ENCODE measurements around the gene CASS4. TPM values are rescaled to one million over a fixed set of nuclear protein-coding genes. Genes with fewer than 3 reads are reported as not detected.

The CASS4 gene
- total and polyA plus RNA-seq, 9 of the 15 experiments (the other 6 are each of a cell fraction or from before 2014, with no cell fraction given), result 8.1 to 53.8 (median 26.7) TPM

GRCh38 chr20:56468316-56469076 lies 56.4 kb downstream of the CASS4 start, which contains the start of gene RTF2 (continued):
- no peak for TF ChIP-seq ZNF407 (IDR thresholded peaks at IDR 0.05; ENCODE audit: low read depth)
- no peak for TF ChIP-seq RBM39 (optimal IDR thresholded peaks at IDR 0.05; ENCODE audit: low read depth, low read length)
- TF ChIP-seq SOX6 (IDR thresholded peaks at IDR 0.05), result no peak
- peak; percentile 83 for TF ChIP-seq POLR2G (IDR thresholded peaks at IDR 0.05; ENCODE audit: low read depth, low read length)
- TF ChIP-seq NFIC (IDR thresholded peaks at IDR 0.05), result no peak
- no peak for TF ChIP-seq POLR2H (tag; IDR thresholded peaks at IDR 0.05; ENCODE audit: low read depth)
- TF ChIP-seq MCM7 (IDR thresholded peaks at IDR 0.05), result no peak
- TF ChIP-seq GABPA (tag; conservative IDR thresholded peaks at IDR 0.05; ENCODE audit: low read depth), result peak; percentile 99
- TF ChIP-seq NCOA1 (IDR thresholded peaks at IDR 0.05; ENCODE audit: low read depth), result no peak
- TF ChIP-seq UBTF (IDR thresholded peaks at IDR 0.05; ENCODE audit: borderline replicate concordance in 1 of 2, low read depth in 2 of 2, low read length in 2 of 2), result no peak
- peak; percentile 58 for TF ChIP-seq POU5F1 (IDR thresholded peaks at IDR 0.05; ENCODE audit: borderline replicate concordance, low read depth, low read length, partially characterized antibody)
- no peak for TF ChIP-seq BRCA1 (IDR thresholded peaks at IDR 0.05)
- no peak for TF ChIP-seq BRCA1 (CRISPR knock-in tag; IDR thresholded peaks at IDR 0.05)
- no peak for TF ChIP-seq GTF3C2 (IDR thresholded peaks at IDR 0.05; ENCODE audit: borderline replicate concordance, extremely low read depth, insufficient read length)
